Cardiac septum (tissue), 1 donor: ENCODE measurements around the gene KCNB1. TPM values are rescaled to one million over a fixed set of nuclear protein-coding genes. Genes with fewer than 3 reads are reported as not detected.
A peak's percentile ranks its signal among the peaks of the same experiment; 100 is the strongest.

Experiments
- DNase-seq: peaks from one replicate; pipeline ENCODE4 v3.0.0-alpha.2; 2020; ENCODE audit warnings: low spot score
- intact Hi-C: fragments of 100-400 bp; cut with DNase I; formaldehyde crosslinking; loops from one replicate; pipeline ENCODE4 v1.14.0; 2022
- total RNA-seq: library from RNA; stranded (reverse); fragmentation: NEBNext Ultra II Directional; extraction: Animal tissue kit (Norgen Biotek cat#: 25700); gene quantifications from one replicate; pipeline ENCODE4 v1.2.1, GENCODE V29; 2021
- donor health status: DM: no; HTN: no; CAD: no.

KCNB1 gene
- total RNA-seq, 1 donor from 2014 or later: 0.38 TPM

- intact Hi-C loops: no loop called here
- DNase-seq: no peak
Measured at GRCh38 chr20:49447946-49448809, 34.3 kb downstream of the KCNB1 start.

- intact Hi-C loops: no loop called here
- DNase-seq: no peak
Measured at GRCh38 chr20:49447364-49447763, 35.1 kb downstream of the KCNB1 start.

- peak; percentile 84 for DNase-seq
- intact Hi-C loops: no loop called here
Measured at GRCh38 chr20:49446808-49447207, 35.7 kb downstream of the KCNB1 start.

GRCh38 chr20:49446080-49446479 lies 36.4 kb downstream of the KCNB1 start:
- no peak for DNase-seq
- intact Hi-C loops: no loop called here

GRCh38 chr20:49445176-49445575 lies 37.3 kb downstream of the KCNB1 start:
- intact Hi-C loops: no loop called here
- DNase-seq: no peak

GRCh38 chr20:49444553-49444990 lies 37.9 kb downstream of the KCNB1 start:
- no peak for DNase-seq
- intact Hi-C loops: no loop called here

GRCh38 chr20:49437057-49437456 lies 45.4 kb downstream of the KCNB1 start:
- intact Hi-C loops: no loop called here
- DNase-seq: no peak

GRCh38 chr20:49435639-49436038 lies 46.8 kb downstream of the KCNB1 start:
- DNase-seq: no peak

GRCh38 chr20:49433333-49433732 lies 49.1 kb downstream of the KCNB1 start:
- intact Hi-C loops: no loop called here
- DNase-seq: no peak

More at GRCh38 chr20:49435639-49436038, 46.8 kb downstream of the KCNB1 start:
- intact Hi-C loops: no loop called here

- intact Hi-C loops: no loop called here
- no peak for DNase-seq
Measured at GRCh38 chr20:49432550-49432949, 49.9 kb downstream of the KCNB1 start.

- intact Hi-C loops: no loop called here
- no peak for DNase-seq
Measured at GRCh38 chr20:49431329-49431728, 51.1 kb downstream of the KCNB1 start.

GRCh38 chr20:49430320-49430719 lies 52.1 kb downstream of the KCNB1 start:
- intact Hi-C loops: no loop called here
- no peak for DNase-seq

- DNase-seq: no peak
Measured at GRCh38 chr20:49427751-49428518, 54.5 kb downstream of the KCNB1 start.

GRCh38 chr20:49426873-49427272 lies 55.6 kb downstream of the KCNB1 start:
- DNase-seq: no peak
- intact Hi-C loops: no loop called here

More at GRCh38 chr20:49427751-49428518, 54.5 kb downstream of the KCNB1 start:
- intact Hi-C loops: no loop called here

- intact Hi-C loops: no loop called here
- no peak for DNase-seq
Measured at GRCh38 chr20:49426395-49426794, 56.1 kb downstream of the KCNB1 start.

GRCh38 chr20:49424536-49424935 lies 57.9 kb downstream of the KCNB1 start:
- no peak for DNase-seq

GRCh38 chr20:49422161-49422560 lies 60.3 kb downstream of the KCNB1 start:
- no peak for DNase-seq
- intact Hi-C loops: no loop called here

More at GRCh38 chr20:49424536-49424935, 57.9 kb downstream of the KCNB1 start:
- intact Hi-C loops: no loop called here

GRCh38 chr20:49420811-49421295 lies 61.6 kb downstream of the KCNB1 start:
- no peak for DNase-seq
- intact Hi-C loops: no loop called here

GRCh38 chr20:49420292-49420691 lies 62.2 kb downstream of the KCNB1 start:
- no peak for DNase-seq
- intact Hi-C loops: no loop called here

GRCh38 chr20:49419785-49420184 lies 62.7 kb downstream of the KCNB1 start:
- no peak for DNase-seq
- intact Hi-C loops: no loop called here
